Stimulated activated CD4-positive, alpha-beta T cell treated with anti-CD3 and anti-CD28 coated beads, TNF-alpha, amount 100 ng/mL, for 48 hours (primary cell): ENCODE data around the gene KCNE4.
"Not testable (repeated sequence)": the region's sequence is repeated elsewhere in the genome, so short reads cannot be mapped to it uniquely, and the experiment has no call there.

Source experiments
- DNase-seq, 3 donors: peaks; one replicate each; pipeline ENCODE4 v3.0.0-alpha.2; 2020; ENCODE audit warnings: low read depth in 3 of 3

The KCNE4 gene

GRCh38 chr2:223057569-223057968, 5.6 kb downstream of the KCNE4 start:
- DNase-seq = no peak

GRCh38 chr2:223058952-223059716, 7.1 kb downstream of the KCNE4 start:
- no peak for DNase-seq

DNA sequence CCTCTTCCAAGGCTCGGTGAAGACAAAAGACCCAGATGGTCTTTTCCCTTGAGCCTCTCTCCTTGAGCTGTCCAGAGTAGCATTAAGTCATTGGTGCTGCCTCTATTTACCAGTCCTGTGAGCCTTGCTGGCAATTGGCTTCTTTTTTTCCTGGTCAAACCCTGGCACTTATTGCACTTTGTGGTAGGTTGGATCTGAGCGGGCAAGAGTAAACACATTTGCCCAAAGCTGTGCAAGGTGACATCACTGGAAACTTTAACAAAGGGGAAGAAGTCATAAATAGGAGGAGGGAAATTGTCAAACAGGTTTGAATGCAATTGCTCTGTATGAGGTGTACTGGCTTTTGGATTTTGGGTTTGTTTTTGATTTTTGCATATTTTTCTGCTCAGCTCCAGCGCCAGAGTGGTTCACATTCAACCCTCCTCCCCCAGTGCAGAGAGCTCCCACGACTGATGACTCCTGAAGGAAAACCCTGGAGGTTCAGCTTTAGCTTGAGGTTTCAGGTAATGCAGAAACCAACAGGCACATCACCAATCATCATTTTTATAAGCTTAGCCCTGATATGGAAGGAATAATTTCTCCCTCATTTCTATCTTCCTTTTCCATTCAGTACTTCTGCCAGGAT, 8.3 kb downstream of the KCNE4 start:
- DNase-seq = no peak

DNA sequence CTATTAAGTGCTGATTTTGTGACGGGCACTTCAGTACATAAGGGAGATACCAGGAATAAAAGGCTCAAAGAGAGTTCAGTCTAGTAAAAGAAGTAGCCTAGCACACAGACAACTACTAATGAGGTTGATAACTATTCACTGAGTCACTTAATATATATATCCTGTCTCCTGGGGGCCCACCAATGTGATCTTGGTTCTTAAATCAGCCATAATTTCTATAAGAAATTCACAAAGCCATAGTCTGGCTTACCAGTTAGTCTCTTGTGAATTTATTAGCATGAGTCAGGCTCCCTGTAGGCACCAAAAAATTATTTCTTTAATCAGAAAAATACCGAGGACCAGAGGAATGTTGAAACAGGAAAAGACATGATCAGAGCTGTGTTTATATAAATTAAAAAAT, 10.4 kb downstream of the KCNE4 start:
- no peak for DNase-seq

DNA sequence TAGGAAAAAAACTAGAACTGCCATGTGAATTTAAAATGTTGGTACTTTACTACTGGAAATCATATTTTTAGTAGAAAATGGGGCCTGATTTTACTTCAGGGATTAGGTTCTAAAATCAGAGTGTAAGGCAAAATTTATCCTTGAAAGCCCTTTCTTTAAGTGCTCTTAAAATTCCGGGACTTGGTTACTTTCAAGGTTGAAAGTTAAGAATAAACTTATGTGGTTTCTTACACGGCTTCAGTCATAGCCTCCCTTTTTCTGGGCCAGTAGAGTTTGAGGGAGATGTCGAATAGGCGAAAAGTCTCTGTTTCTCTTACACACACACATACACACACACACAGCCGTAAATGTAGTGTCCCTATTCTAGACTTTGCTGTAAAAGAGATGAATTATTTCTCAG, 13.1 kb downstream of the KCNE4 start:
- no peak for DNase-seq

- DNase-seq = no peak
Measured at GRCh38 chr2:223066721-223067120, 14.7 kb downstream of the KCNE4 start.

DNA sequence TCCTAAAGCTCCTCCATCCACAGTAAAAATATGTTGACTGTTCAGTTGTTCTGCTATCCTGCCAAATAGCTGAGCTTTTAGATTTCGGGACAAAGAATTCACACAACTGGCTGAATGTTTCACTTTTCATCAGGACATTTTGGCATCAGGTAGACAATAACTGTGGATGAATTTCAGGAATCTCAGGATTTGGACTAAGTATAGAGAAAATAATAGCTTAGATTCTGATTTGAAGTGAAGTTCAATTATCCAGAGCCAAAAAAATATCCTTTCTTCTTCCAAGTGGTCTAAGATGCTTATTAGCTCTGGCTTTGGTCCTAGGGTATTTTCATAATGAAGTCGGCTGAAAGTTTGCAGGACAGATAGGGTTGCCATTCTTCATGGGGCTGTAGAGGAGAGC, 16.1 kb downstream of the KCNE4 start:
- DNase-seq = no peak

GRCh38 chr2:223069465-223069864, 17.5 kb downstream of the KCNE4 start:
- DNase-seq = no peak

GRCh38 chr2:223069988-223070387, 18.0 kb downstream of the KCNE4 start:
- no peak for DNase-seq

- DNase-seq = no peak
Measured at GRCh38 chr2:223071139-223071538, 19.1 kb downstream of the KCNE4 start.

- no peak for DNase-seq
Measured at GRCh38 chr2:223072826-223073225, 20.8 kb downstream of the KCNE4 start.

GRCh38 chr2:223075301-223076270, 23.6 kb downstream of the KCNE4 start:
- DNase-seq = no peak

DNA sequence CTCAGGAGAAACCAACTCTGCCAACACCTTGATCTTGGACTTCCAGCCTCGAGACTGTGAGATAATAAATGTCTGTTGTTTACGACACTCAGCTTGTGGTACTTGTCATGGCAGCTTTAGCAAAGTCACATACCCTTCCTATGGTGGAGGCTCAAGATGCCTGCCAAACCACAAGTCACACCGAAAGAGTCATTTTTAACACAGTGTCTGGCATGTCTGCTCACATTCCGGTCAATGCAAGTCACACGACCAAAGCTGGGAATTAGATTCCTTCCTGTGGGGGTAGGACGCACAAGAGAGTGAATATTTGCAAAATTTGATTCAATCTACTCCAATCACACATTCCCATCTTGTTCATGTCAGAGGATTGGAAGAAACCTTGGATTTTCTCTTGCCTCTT, 24.6 kb downstream of the KCNE4 start:
- DNase-seq = no peak

- no peak for DNase-seq
Measured at GRCh38 chr2:223078482-223078881, 26.5 kb downstream of the KCNE4 start.

DNA sequence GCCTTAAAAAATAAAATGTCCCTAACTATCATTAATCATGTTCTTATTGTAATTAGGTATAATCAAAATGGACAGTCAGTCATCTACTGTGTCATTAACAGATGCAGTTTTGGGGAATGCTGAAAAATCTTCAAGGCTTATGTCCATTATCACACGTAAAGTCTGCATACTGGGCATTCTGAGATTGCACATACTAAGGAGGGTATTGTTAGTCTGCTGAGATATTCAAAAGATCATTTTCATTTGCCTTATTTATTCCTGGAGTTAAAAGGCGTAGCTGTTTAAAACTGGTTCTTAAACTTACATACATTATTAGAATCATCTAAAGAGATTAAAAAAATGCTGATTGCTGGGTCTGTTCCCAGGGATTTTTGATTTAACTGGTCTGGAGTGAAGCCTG, 27.4 kb downstream of the KCNE4 start:
- DNase-seq = no peak

GRCh38 chr2:223079925-223080324, 27.9 kb downstream of the KCNE4 start:
- no peak for DNase-seq

GRCh38 chr2:223080790-223081360, 28.9 kb downstream of the KCNE4 start:
- not testable (repeated sequence) for DNase-seq

DNA sequence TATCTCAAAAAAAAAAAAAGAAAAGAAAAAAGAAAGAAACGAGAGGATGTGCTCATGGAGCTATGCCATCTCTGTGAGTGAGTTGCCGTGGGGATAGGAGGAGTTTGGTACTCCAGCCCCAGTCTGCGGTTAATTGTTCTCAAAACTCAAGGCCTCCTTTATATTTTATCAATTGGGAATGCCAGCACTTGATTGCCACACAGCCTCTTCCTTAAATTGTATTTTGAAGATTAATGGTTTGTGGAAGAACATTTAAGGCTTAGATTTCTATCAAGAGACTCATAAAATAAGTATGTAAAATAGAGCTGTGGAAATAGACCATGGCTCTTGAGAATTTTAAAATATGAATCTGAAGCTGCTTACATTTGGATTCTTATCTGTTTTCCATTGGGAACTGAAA, 29.8 kb downstream of the KCNE4 start:
- no peak for DNase-seq

GRCh38 chr2:223082706-223083105, 30.7 kb downstream of the KCNE4 start:
- DNase-seq = no peak

GRCh38 chr2:223083402-223084070, 31.5 kb downstream of the KCNE4 start:
- no peak for DNase-seq

DNA sequence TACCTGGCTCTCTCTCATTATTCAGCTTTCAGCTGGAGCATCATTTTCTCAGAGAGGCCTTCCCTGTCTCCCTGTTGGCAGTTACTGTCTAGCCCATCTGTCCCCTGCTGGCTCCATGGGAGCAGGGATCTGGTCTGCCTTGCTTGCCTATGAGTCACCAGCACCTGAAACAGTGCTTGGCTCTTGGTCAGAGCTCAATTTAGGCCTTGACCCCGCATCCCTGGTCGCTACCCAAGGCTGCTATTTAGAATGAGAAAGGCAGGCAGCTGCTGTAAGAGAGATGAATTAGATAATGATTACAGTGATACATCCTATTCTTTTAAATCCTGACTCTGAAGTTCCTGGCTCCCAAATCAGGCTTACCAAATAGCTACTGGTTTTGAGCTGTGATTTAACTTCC, 32.9 kb downstream of the KCNE4 start:
- DNase-seq = no peak
